Effector memory CD8-positive, alpha-beta T cell (primary cell): ENCODE data around the gene GALNT2.

Experiments used
- ATAC-seq: fragments of 150-1000 bp; cut with Tn5 transposase; replicated peaks from 2 replicates; pipeline ENCODE4 v1.10.0; 2021; ENCODE audit warnings: mild to moderate bottlenecking, moderate library complexity
- DNase-seq, 3 experiments: peaks; one replicate each; pipeline ENCODE4 v3.0.0; 2021
- H3K27ac Mint-ChIP-seq, 2 donors: one replicate each; pipeline ENCODE4 v1.8.0; 2022; ENCODE audit warnings: mild to moderate bottlenecking in 2 of 2, mixed read lengths in 2 of 2, moderate library complexity in 2 of 2
- H3K27me3 Mint-ChIP-seq, 2 donors: one replicate each; pipeline ENCODE4 v1.8.0; 2022; ENCODE audit warnings: mixed read lengths in 2 of 2
- H3K36me3 Mint-ChIP-seq: one replicate; pipeline ENCODE4 v1.8.0; 2022; ENCODE audit warnings: mild to moderate bottlenecking, moderate library complexity, mixed read lengths; ENCODE audit not compliant: insufficient read depth
- H3K4me1 Mint-ChIP-seq, 2 donors: one replicate each; pipeline ENCODE4 v1.8.0; 2022; ENCODE audit warnings: low read depth in 2 of 2, mixed read lengths in 2 of 2
- H3K4me3 Mint-ChIP-seq, 2 donors: one replicate each; pipeline ENCODE4 v1.8.0; 2022; ENCODE audit warnings: mild to moderate bottlenecking in 2 of 2, mixed read lengths in 2 of 2, moderate library complexity in 2 of 2
- H3K9me3 Mint-ChIP-seq, 2 donors: one replicate each; pipeline ENCODE4 v1.8.0; 2022; ENCODE audit warnings: mixed read lengths in 2 of 2

GALNT2 gene

GRCh38 chr1:230286890-230287269 lies 219.8 kb downstream of the GALNT2 start:
- DNase-seq (no peak), ATAC-seq (no peak)
- Mint-ChIP-seq H3K27me3 (peaks cover 7 to 49% of the 10 kb centered on the region in 2 donors), H3K4me1 (peaks cover 2 to 9% of the 10 kb centered on the region in 2 donors), H3K4me3 (no peak overlapping the region), H3K36me3 (peaks cover 10% of the 10 kb centered on the region), H3K27ac (no peak overlapping the region), H3K9me3 (no peaks in the 10 kb centered on the region)

GRCh38 chr1:230287674-230288315 lies 220.8 kb downstream of the GALNT2 start:
- peaks cover 0 to 10% of the 10 kb centered on the region in 2 donors for H3K4me1 Mint-ChIP-seq
- peaks cover 15 to 58% of the 10 kb centered on the region in 2 donors for H3K27me3 Mint-ChIP-seq
- H3K27ac Mint-ChIP-seq: no peak overlapping the region
- peaks cover 7% of the 10 kb centered on the region for H3K36me3 Mint-ChIP-seq
- H3K4me3 Mint-ChIP-seq: no peak overlapping the region
- ATAC-seq (no peak), DNase-seq (no peak)
- no peaks in the 10 kb centered on the region for H3K9me3 Mint-ChIP-seq

DNA sequence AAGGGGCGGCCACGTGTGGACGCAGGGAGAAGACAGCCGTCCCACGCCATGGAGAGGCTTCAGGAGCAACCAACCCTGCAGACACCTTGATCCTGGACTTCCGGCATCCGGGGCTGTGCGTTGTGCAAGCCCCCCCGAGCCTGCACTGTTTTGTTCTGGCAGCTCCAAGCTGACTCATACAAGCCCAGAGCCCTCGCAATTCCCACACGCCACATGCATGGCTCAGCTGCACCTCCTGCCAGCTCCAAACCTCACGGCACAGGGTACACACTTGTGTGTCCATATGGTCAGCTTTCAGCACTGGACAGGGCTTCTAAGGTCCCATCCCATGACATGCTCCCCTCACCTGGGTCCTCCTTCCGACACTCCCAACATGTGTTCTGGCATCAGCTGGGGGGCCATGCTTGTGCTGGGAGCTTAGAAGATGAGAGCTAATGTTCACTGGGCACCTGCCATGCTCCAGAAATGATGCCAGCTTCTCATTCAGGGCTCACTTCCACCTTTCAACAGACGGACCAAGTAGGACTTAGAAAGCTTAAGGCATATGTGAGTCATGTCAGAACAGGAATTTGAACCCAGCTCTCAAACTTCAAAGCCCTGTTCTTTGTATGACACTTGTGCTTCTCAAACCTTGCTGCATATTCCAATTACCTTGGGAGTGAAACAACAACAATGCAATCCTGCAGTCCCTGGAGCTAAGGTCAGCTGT lies 221.8 kb downstream of the GALNT2 start:
- DNase-seq: no peak
- H3K9me3 Mint-ChIP-seq: no peaks in the 10 kb centered on the region
- peaks cover 0 to 10% of the 10 kb centered on the region in 2 donors for H3K4me1 Mint-ChIP-seq
- H3K27me3 Mint-ChIP-seq: peaks cover 21 to 68% of the 10 kb centered on the region in 2 donors
- H3K27ac Mint-ChIP-seq: no peak overlapping the region
- ATAC-seq: no peak
- H3K4me3 Mint-ChIP-seq: no peak overlapping the region
- H3K36me3 Mint-ChIP-seq: peaks cover 3% of the 10 kb centered on the region

GRCh38 chr1:230289350-230289644 lies 222.3 kb downstream of the GALNT2 start:
- Mint-ChIP-seq H3K4me1 (peaks cover 0 to 10% of the 10 kb centered on the region in 2 donors), H3K27me3 (peaks cover 21 to 73% of the 10 kb centered on the region in 2 donors), H3K4me3 (no peak overlapping the region), H3K9me3 (no peaks in the 10 kb centered on the region), H3K27ac (no peak overlapping the region), H3K36me3 (peaks cover 3% of the 10 kb centered on the region)
- ATAC-seq (no peak), DNase-seq (no peak)

- Mint-ChIP-seq H3K4me3 (peak overlapping the region in 1 of 2 donors; percentile 51), H3K4me1 (peaks cover 0 to 10% of the 10 kb centered on the region in 2 donors), H3K36me3 (peaks cover 3% of the 10 kb centered on the region), H3K27me3 (peaks cover 21 to 79% of the 10 kb centered on the region in 2 donors), H3K9me3 (no peaks in the 10 kb centered on the region), H3K27ac (peak overlapping the region in 1 of 2 donors; percentile 59)
- ATAC-seq (no peak), DNase-seq (no peak)
Observed at GRCh38 chr1:230291731-230292620, 224.9 kb downstream of the GALNT2 start.

DNA sequence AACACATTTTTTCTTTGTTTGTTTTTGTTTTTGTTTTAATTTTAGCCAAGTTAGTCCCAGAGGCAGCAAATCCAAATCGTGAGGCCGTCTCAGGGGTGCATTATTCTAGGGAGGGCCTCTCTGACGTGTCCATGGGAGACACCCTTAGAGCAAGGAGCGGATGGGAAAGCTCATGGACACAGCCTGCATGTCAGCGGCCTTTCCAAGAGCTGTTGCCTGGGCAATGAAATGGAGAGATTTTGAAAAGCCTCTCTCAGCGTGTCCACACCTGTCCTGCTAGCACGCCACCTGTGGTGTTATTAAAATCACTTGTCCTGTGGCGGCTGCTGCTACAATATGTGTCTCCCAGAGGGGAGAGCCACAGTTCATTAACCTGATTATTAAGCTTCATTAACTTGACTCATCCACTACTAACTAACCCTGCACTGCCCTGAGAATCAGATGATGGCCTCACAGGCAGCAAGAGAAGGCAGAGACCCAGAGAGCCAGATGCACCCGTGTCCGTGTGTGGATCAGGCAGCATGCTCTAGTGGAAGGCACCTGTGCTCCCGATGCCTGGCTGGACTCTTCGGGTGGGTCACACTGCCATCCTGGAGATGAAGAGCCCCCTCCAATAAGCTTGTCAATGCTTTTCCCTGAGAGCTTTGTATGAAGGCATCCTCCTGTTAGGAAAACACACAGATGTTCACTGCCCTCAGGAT lies 225.8 kb downstream of the GALNT2 start:
- Mint-ChIP-seq H3K4me1 (peaks cover 0 to 10% of the 10 kb centered on the region in 2 donors), H3K27me3 (peaks cover 18 to 70% of the 10 kb centered on the region in 2 donors), H3K4me3 (no peak overlapping the region), H3K36me3 (peaks cover 3% of the 10 kb centered on the region), H3K9me3 (no peaks in the 10 kb centered on the region), H3K27ac (no peak overlapping the region)
- no peak for ATAC-seq
- no peak for DNase-seq

GRCh38 chr1:230293390-230293700 lies 226.3 kb downstream of the GALNT2 start:
- Mint-ChIP-seq H3K27me3 (peaks cover 14 to 65% of the 10 kb centered on the region in 2 donors), H3K9me3 (no peaks in the 10 kb centered on the region), H3K4me1 (peaks cover 0 to 10% of the 10 kb centered on the region in 2 donors), H3K4me3 (no peak overlapping the region), H3K36me3 (peaks cover 3% of the 10 kb centered on the region), H3K27ac (no peak overlapping the region)
- ATAC-seq (no peak), DNase-seq (no peak)

- ATAC-seq (no peak), DNase-seq (no peak)
- Mint-ChIP-seq H3K27me3 (peaks cover 14 to 56% of the 10 kb centered on the region in 2 donors), H3K36me3 (peaks cover 3% of the 10 kb centered on the region), H3K27ac (no peak overlapping the region), H3K4me3 (no peak overlapping the region), H3K9me3 (no peaks in the 10 kb centered on the region), H3K4me1 (peaks cover 0 to 10% of the 10 kb centered on the region in 2 donors)
Observed at GRCh38 chr1:230295367-230295766, 228.3 kb downstream of the GALNT2 start.

- DNase-seq: no peak
- no peaks in the 10 kb centered on the region for H3K36me3 Mint-ChIP-seq
- H3K4me3 Mint-ChIP-seq: no peak overlapping the region
- peaks cover 0 to 43% of the 10 kb centered on the region in 2 donors for H3K27me3 Mint-ChIP-seq
- no peaks in the 10 kb centered on the region for H3K9me3 Mint-ChIP-seq
- no peak for ATAC-seq
- no peaks in the 10 kb centered on the region for H3K4me1 Mint-ChIP-seq
- no peak overlapping the region for H3K27ac Mint-ChIP-seq
Observed at GRCh38 chr1:230299191-230300006, 232.4 kb downstream of the GALNT2 start.

GRCh38 chr1:230300322-230301301 lies 233.6 kb downstream of the GALNT2 start:
- ATAC-seq: no peak
- H3K4me3 Mint-ChIP-seq: no peak overlapping the region
- no peaks in the 10 kb centered on the region for H3K9me3 Mint-ChIP-seq
- DNase-seq: no peak
- H3K27me3 Mint-ChIP-seq: peaks cover 0 to 33% of the 10 kb centered on the region in 2 donors
- no peak overlapping the region for H3K27ac Mint-ChIP-seq
- no peaks in the 10 kb centered on the region for H3K36me3 Mint-ChIP-seq
- H3K4me1 Mint-ChIP-seq: no peaks in the 10 kb centered on the region

GRCh38 chr1:230301322-230301721 lies 234.3 kb downstream of the GALNT2 start:
- no peak overlapping the region for H3K27ac Mint-ChIP-seq
- no peaks in the 10 kb centered on the region for H3K9me3 Mint-ChIP-seq
- no peak overlapping the region for H3K4me3 Mint-ChIP-seq
- peaks cover 0 to 33% of the 10 kb centered on the region in 2 donors for H3K27me3 Mint-ChIP-seq
- no peaks in the 10 kb centered on the region for H3K36me3 Mint-ChIP-seq
- DNase-seq: no peak
- ATAC-seq: no peak
- no peaks in the 10 kb centered on the region for H3K4me1 Mint-ChIP-seq

- peaks cover 0 to 33% of the 10 kb centered on the region in 2 donors for H3K27me3 Mint-ChIP-seq
- no peak for DNase-seq
Observed at GRCh38 chr1:230301822-230302221, 234.8 kb downstream of the GALNT2 start.

More at GRCh38 chr1:230301822-230302221, 234.8 kb downstream of the GALNT2 start:
- Mint-ChIP-seq H3K27ac (no peak overlapping the region), H3K4me3 (no peak overlapping the region), H3K9me3 (no peaks in the 10 kb centered on the region), H3K36me3 (no peaks in the 10 kb centered on the region), H3K4me1 (no peaks in the 10 kb centered on the region)
- ATAC-seq: no peak
